Esophagus muscularis mucosa (tissue), 4 donors: ENCODE results near the gene MEX3A.

Experiments used
- EP300 ChIP-seq: sonication (generic); formaldehyde crosslinking; IDR thresholded peaks from one replicate; pipeline ENCODE4 v1.6.1; 2017; ENCODE audit warnings: antibody characterized with exemption
- POLR2A ChIP-seq: fragments of 450-650 bp; IDR thresholded peaks from one replicate; pipeline ENCODE4 v1.6.1; 2017; ENCODE audit warnings: antibody characterized with exemption, moderate library complexity, mild to moderate bottlenecking, low read depth
- TF ChIP-seq, protein P1 (sequence below), 3 experiments: fragments of 200-600 bp in 2 of 3; fragments of 450-650 bp in 1 of 3; sonication (generic) in 2 of 3; IDR thresholded peaks; one replicate each; pipeline ENCODE4 v1.5.1; 2017 to 2019; ENCODE audit warnings: antibody characterized with exemption in 3 of 3, mild to moderate bottlenecking in 2 of 3, moderate library complexity in 1 of 3

DNA sequence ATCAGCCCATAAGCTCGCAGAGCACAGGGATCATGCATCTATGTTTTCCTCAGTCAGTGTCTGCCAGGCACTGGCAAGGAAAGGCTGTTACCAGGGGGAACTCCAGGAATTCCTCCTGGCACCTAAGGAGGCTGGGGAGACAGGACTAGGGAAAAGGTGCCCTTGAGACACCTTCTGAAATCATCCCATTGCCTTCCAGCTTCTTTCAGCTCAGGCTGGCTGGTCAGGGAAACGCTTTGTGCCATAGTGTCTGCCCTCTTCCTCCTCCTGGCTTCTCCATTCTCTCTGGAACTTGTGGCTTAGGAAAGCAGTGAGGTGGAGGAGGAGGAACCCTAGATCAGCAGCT is 46.0 kb upstream of the MEX3A start:
- TF ChIP-seq, protein P1, sequence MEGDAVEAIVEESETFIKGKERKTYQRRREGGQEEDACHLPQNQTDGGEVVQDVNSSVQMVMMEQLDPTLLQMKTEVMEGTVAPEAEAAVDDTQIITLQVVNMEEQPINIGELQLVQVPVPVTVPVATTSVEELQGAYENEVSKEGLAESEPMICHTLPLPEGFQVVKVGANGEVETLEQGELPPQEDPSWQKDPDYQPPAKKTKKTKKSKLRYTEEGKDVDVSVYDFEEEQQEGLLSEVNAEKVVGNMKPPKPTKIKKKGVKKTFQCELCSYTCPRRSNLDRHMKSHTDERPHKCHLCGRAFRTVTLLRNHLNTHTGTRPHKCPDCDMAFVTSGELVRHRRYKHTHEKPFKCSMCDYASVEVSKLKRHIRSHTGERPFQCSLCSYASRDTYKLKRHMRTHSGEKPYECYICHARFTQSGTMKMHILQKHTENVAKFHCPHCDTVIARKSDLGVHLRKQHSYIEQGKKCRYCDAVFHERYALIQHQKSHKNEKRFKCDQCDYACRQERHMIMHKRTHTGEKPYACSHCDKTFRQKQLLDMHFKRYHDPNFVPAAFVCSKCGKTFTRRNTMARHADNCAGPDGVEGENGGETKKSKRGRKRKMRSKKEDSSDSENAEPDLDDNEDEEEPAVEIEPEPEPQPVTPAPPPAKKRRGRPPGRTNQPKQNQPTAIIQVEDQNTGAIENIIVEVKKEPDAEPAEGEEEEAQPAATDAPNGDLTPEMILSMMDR (IDR thresholded peaks at IDR 0.05), result no peak
- no peak for TF ChIP-seq EP300
- TF ChIP-seq POLR2A, result no peak
